PFSK-1 (cell line): Measurements from ENCODE around the gene CELA2A.

Experiments
- FOXP2 ChIP-seq: optimal IDR thresholded peaks from 2 replicates; pipeline ENCODE3; 2011; ENCODE audit warnings: borderline replicate concordance, control low read depth, inconsistent platforms; ENCODE audit not compliant: insufficient read depth; ENCODE audit errors: extremely low read length, extremely low read depth
- POLR2AphosphoS5 ChIP-seq: IDR thresholded peaks from 2 replicates; pipeline ENCODE4 v1.6.1; 2012; ENCODE audit warnings: low read depth, mild to moderate bottlenecking, control low read depth, low read length, moderate library complexity
- REST ChIP-seq, 2 experiments: IDR thresholded peaks; 2 replicates each; pipeline versions ENCODE4 v1.6.1 to v1.8.0; 2011 to 2012; ENCODE audit warnings: low read depth in 2 of 2, low read length in 2 of 2, control low read depth in 1 of 2, inconsistent platforms in 1 of 2, mild to moderate bottlenecking in 1 of 2, moderate library complexity in 1 of 2; ENCODE audit not compliant: insufficient read depth in 1 of 2
- SIN3A ChIP-seq: IDR thresholded peaks from 2 replicates; pipeline ENCODE4 v1.6.1; 2012; ENCODE audit warnings: mild to moderate bottlenecking, low read length, moderate library complexity, borderline replicate concordance; ENCODE audit not compliant: insufficient read depth
- TAF1 ChIP-seq: IDR thresholded peaks from 2 replicates; pipeline ENCODE4 v1.6.1; 2012; ENCODE audit warnings: low read length, control low read depth, borderline replicate concordance; ENCODE audit not compliant: insufficient read depth

CELA2A gene

GRCh38 chr1:15453734-15454133, 2.8 kb upstream of the CELA2A start:
- TF ChIP-seq POLR2AphosphoS5 (no peak), TAF1 (no peak), SIN3A (no peak), FOXP2 (no peak), REST (IDR thresholded peaks at IDR 0.05; ENCODE audit: insufficient read depth in 1 of 2, low read depth in 2 of 2, low read length in 2 of 2) (no peak)

- TF ChIP-seq POLR2AphosphoS5 (no peak), FOXP2 (no peak), REST (IDR thresholded peaks at IDR 0.05; ENCODE audit: insufficient read depth in 1 of 2, low read depth in 2 of 2, low read length in 2 of 2) (no peak), SIN3A (no peak), TAF1 (no peak)
Observed at GRCh38 chr1:15454256-15454655, 2.3 kb upstream of the CELA2A start.

- no peak for TF ChIP-seq REST (IDR thresholded peaks at IDR 0.05; ENCODE audit: insufficient read depth in 1 of 2, low read depth in 2 of 2, low read length in 2 of 2)
- no peak for TF ChIP-seq TAF1
- TF ChIP-seq POLR2AphosphoS5, result no peak
- no peak for TF ChIP-seq SIN3A
- no peak for TF ChIP-seq FOXP2
Observed at GRCh38 chr1:15455522-15455921, 1.0 kb upstream of the CELA2A start.

- no peak for TF ChIP-seq TAF1
- no peak for TF ChIP-seq SIN3A
- no peak for TF ChIP-seq FOXP2
- TF ChIP-seq POLR2AphosphoS5, result no peak
- TF ChIP-seq REST (IDR thresholded peaks at IDR 0.05; ENCODE audit: insufficient read depth in 1 of 2, low read depth in 2 of 2, low read length in 2 of 2), result no peak
Observed at GRCh38 chr1:15457585-15457984, 1.1 kb downstream of the CELA2A start.

GRCh38 chr1:15459771-15460707, 3.5 kb downstream of the CELA2A start:
- TF ChIP-seq FOXP2, result no peak
- no peak for TF ChIP-seq SIN3A
- TF ChIP-seq POLR2AphosphoS5, result no peak
- no peak for TF ChIP-seq TAF1
- TF ChIP-seq REST (IDR thresholded peaks at IDR 0.05; ENCODE audit: insufficient read depth in 1 of 2, low read depth in 2 of 2, low read length in 2 of 2), result no peak
